Keratinocyte (primary cell): ENCODE results near the gene AGAP1. TPM values are rescaled to one million over a fixed set of nuclear protein-coding genes. Genes with fewer than 3 reads are reported as not detected.

Experiments
- DNase-seq: peaks from one replicate; pipeline ENCODE4 v3.0.0-alpha.2; 2011; ENCODE audit warnings: low read depth, missing footprints, low spot score
- FAIRE-seq: peaks from 2 replicates; lab custom pipeline; 2011; peaks lifted over from hg19 to GRCh38; lab: Jason Lieb, UNC
- H2AFZ ChIP-seq: 2 replicates; pipeline ENCODE4 v1.6.0; 2012; ENCODE audit warnings: low read length, control low read depth, inconsistent platforms; ENCODE audit not compliant: control insufficient read depth
- H3K27ac ChIP-seq: 2 replicates; pipeline ENCODE4 v1.5.1; 2011; ENCODE audit warnings: low read length; ENCODE audit not compliant: control insufficient read depth, insufficient read depth
- H3K27me3 ChIP-seq: 3 replicates; pipeline ENCODE4 v1.6.0; 2011; ENCODE audit warnings: low read length; ENCODE audit not compliant: control insufficient read depth, insufficient read depth; ENCODE audit errors: extremely low read depth
- H3K36me3 ChIP-seq, 2 experiments: 2 replicates in 1 of 2; 3 replicates in 1 of 2; pipeline ENCODE4 v1.5.1; 2011; ENCODE audit warnings: low read length in 2 of 2, mild to moderate bottlenecking in 1 of 2; ENCODE audit not compliant: control insufficient read depth in 2 of 2, insufficient read depth in 2 of 2; ENCODE audit errors: extremely low read depth in 1 of 2
- H3K4me1 ChIP-seq: 3 replicates; pipeline ENCODE4 v1.5.1; 2011; ENCODE audit warnings: low read length; ENCODE audit not compliant: control insufficient read depth, insufficient read depth; ENCODE audit errors: extremely low read depth
- H3K4me2 ChIP-seq: 3 replicates; pipeline ENCODE4 v1.6.0; 2011; ENCODE audit warnings: low read depth, low read length; ENCODE audit not compliant: control insufficient read depth, insufficient read depth; ENCODE audit errors: extremely low read depth
- H3K4me3 ChIP-seq, 3 experiments: fragments of 200-600 bp in 1 of 3; sonication (generic) in 1 of 3; 2 replicates in 2 of 3; 3 replicates in 1 of 3; pipeline ENCODE4 v1.5.1; 2011 to 2016; ENCODE audit warnings: low read length in 3 of 3, mild to moderate bottlenecking in 3 of 3, control low read depth in 2 of 3, inconsistent platforms in 1 of 3, low read depth in 1 of 3, mixed read lengths in 1 of 3, mixed run types in 1 of 3, moderate library complexity in 1 of 3; ENCODE audit not compliant: control insufficient read depth in 2 of 3, insufficient read depth in 2 of 3; ENCODE audit errors: extremely low read depth in 1 of 3
- H3K79me2 ChIP-seq: 2 replicates; pipeline ENCODE4 v1.6.0; 2012; ENCODE audit warnings: low read length; ENCODE audit not compliant: control insufficient read depth, insufficient read depth
- H3K9ac ChIP-seq: 3 replicates; pipeline ENCODE4 v1.6.0; 2011; ENCODE audit warnings: low read length; ENCODE audit not compliant: control insufficient read depth, insufficient read depth; ENCODE audit errors: extremely low read depth
- H3K9me1 ChIP-seq: 3 replicates; pipeline ENCODE4 v1.6.0; 2011; ENCODE audit warnings: low read length; ENCODE audit not compliant: control insufficient read depth, insufficient read depth; ENCODE audit errors: extremely low read depth
- H3K9me3 ChIP-seq: 2 replicates; pipeline ENCODE4 v1.5.1; 2012; ENCODE audit warnings: low read depth, low read length; ENCODE audit not compliant: control insufficient read depth
- H4K20me1 ChIP-seq: 3 replicates; pipeline ENCODE4 v1.6.0; 2011; ENCODE audit warnings: low read length; ENCODE audit not compliant: control insufficient read depth, insufficient read depth; ENCODE audit errors: extremely low read depth
- CTCF ChIP-seq, 3 experiments: IDR thresholded peaks in 1 of 3; conservative IDR thresholded peaks in 1 of 3; optimal IDR thresholded peaks in 1 of 3; 2 replicates in 2 of 3; 3 replicates in 1 of 3; pipeline versions ENCODE3 to v1.5.1; 2011; ENCODE audit warnings: low read length in 3 of 3, mild to moderate bottlenecking in 3 of 3, moderate library complexity in 2 of 3, control low read depth in 1 of 3, inconsistent platforms in 1 of 3; ENCODE audit not compliant: insufficient read depth in 2 of 3; ENCODE audit errors: extremely low read depth in 1 of 3
- EZH2 ChIP-seq: IDR thresholded peaks from one replicate; pipeline ENCODE4 v1.6.1; 2012; ENCODE audit warnings: inconsistent platforms, mild to moderate bottlenecking, low read length, moderate library complexity
- dilution Hi-C: fragments of 300-500 bp; cut with MboI; formaldehyde crosslinking; loops from one replicate; pipeline ENCODE4 v1.7.0; 2020; ENCODE audit warnings: low sequenced_read_pairs; ENCODE audit not compliant: extremely low pct_ligation_motif_present
- polyA plus RNA-seq, 5 experiments: library from polyadenylated mRNA; depleted of rRNA in 3 of 5; stranded (reverse) in 3 of 5; stranded (forward) in 1 of 5; unstranded in 1 of 5; fragments of >200 nt; gene quantifications; 1 replicate in 1 of 5; 2 replicates in 3 of 5; 3 replicates in 1 of 5; pipeline versions ENCODE4 v1.2.1 to v1.2.3, GENCODE V29; 2011 to 2012; ENCODE audit warnings: missing spikeins in 2 of 5, low read depth in 1 of 5, low replicate concordance in 1 of 5

AGAP1 gene
- polyA plus RNA-seq, 1 donor (not counting 4 experiments of a cell fraction or from before 2014, with no cell fraction given) = 12.6 TPM

GRCh38 chr2:236017446-236017845 is 523.6 kb downstream of the AGAP1 start:
- no peak overlapping the region for H2AFZ ChIP-seq
- no peak for DNase-seq
- no peak overlapping the region for H3K9ac ChIP-seq
- H3K9me1 ChIP-seq = peaks cover 3% of the 10 kb centered on the region
- H3K79me2 ChIP-seq = no peaks in the 10 kb centered on the region
- FAIRE-seq = no peak
- peaks cover 0 to 2% of the 10 kb centered on the region in 2 experiments for H3K36me3 ChIP-seq
- dilution Hi-C loops = no loop called here
- no peak overlapping the region for H3K27ac ChIP-seq
- no peaks in the 10 kb centered on the region for H4K20me1 ChIP-seq
- no peak overlapping the region for H3K4me2 ChIP-seq
- TF ChIP-seq EZH2 (no peak), CTCF (optimal IDR thresholded peaks at IDR 0.05 in 1 of 3, IDR thresholded peaks at IDR 0.05 in 1 of 3, conservative IDR thresholded peaks at IDR 0.05 in 1 of 3; ENCODE audit: extremely low read depth in 1 of 3, insufficient read depth in 2 of 3, low read length in 3 of 3) (no peak)
- H3K27me3 ChIP-seq = no peaks in the 10 kb centered on the region
- no peak overlapping the region for H3K4me3 ChIP-seq
- H3K9me3 ChIP-seq = no peaks in the 10 kb centered on the region
- H3K4me1 ChIP-seq = no peaks in the 10 kb centered on the region

- Histone ChIP-seq H3K4me1 (no peaks in the 10 kb centered on the region), H3K9ac (no peak overlapping the region), H3K9me1 (peaks cover 3% of the 10 kb centered on the region), H3K36me3 (peaks cover 0 to 2% of the 10 kb centered on the region in 2 experiments), H4K20me1 (no peaks in the 10 kb centered on the region), H3K27me3 (no peaks in the 10 kb centered on the region), H3K27ac (no peak overlapping the region), H3K79me2 (no peaks in the 10 kb centered on the region), H3K9me3 (no peaks in the 10 kb centered on the region), H2AFZ (no peak overlapping the region), H3K4me3 (no peak overlapping the region), H3K4me2 (no peak overlapping the region)
- no peak for DNase-seq
- no peak for FAIRE-seq
- TF ChIP-seq CTCF (optimal IDR thresholded peaks at IDR 0.05 in 1 of 3, IDR thresholded peaks at IDR 0.05 in 1 of 3, conservative IDR thresholded peaks at IDR 0.05 in 1 of 3; ENCODE audit: extremely low read depth in 1 of 3, insufficient read depth in 2 of 3, low read length in 3 of 3) = no peak
- TF ChIP-seq EZH2 = no peak
- dilution Hi-C loops = no loop called here
Measured at GRCh38 chr2:236019434-236019833, 525.6 kb downstream of the AGAP1 start.
